HG03439 (cell line): ENCODE results near the gene PUS10.
"Not testable (repeated sequence)": the region's sequence is repeated elsewhere in the genome, so short reads cannot be mapped to it uniquely, and the experiment has no call there.

Source experiments
- ATAC-seq: cut with Tn5 transposase; IDR thresholded peaks from one replicate; pipeline ENCODE4 v1.9.1; 2021; ENCODE audit warnings: mild to moderate bottlenecking, moderate library complexity; ENCODE audit not compliant: unreplicated experiment

The PUS10 gene

DNA sequence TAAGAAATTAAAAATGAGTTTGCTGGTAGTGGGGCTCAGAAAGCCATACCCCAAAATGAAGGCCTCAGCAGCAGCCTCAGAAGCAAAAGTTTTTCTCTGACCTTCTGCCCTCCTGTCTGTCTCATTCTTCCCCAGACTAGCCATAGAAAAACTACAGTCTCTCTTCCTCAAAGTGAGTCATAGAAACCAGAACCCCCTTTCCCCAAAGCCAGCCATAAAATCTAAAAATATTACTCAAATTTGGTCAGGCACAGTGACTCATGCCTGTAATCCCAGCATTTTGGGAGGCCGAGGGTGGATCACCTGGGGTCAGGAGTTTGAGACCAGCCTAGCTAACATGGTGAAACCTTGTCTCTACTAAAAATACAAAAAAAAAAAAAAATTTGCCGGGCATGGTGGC lies 5.8 kb downstream of the PUS10 start:
- ATAC-seq: not testable (repeated sequence)

DNA sequence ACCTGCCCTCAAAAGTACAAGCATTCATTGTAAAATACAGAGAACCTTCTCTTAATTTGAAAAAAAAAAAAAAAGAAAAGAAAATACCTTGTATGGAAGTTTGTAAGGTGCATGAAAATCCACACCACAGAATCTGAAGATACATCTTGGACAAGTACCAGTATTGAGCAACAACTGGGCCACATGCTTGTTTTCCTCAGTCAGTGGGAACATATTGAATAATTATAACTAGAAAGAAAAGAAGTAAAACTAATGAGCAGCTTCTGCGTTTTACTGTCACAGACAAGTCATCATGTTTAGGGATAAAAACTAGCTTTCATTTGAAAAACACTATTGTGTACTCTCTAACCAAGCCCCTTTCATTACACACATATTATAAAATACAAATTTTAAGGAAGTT lies 6.4 kb downstream of the PUS10 start:
- ATAC-seq: no peak

DNA sequence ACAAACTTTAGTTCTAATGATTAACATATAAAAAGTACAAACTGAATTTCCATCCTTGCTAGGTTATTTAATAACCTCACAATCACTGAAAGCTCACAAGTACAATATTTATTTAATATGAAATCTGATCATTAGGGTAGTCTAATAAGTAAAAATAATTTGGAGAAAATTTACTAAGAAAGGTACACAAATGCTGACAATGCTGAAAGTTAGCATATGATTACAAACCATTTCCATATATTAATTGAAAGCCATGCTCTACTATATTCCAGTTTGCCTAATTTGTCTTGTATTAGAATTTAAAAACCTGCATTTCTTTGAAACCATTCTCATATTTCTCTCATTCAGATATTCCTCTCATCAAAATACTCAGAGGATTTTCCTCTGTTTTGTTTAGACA lies 8.7 kb downstream of the PUS10 start:
- ATAC-seq: no peak

DNA sequence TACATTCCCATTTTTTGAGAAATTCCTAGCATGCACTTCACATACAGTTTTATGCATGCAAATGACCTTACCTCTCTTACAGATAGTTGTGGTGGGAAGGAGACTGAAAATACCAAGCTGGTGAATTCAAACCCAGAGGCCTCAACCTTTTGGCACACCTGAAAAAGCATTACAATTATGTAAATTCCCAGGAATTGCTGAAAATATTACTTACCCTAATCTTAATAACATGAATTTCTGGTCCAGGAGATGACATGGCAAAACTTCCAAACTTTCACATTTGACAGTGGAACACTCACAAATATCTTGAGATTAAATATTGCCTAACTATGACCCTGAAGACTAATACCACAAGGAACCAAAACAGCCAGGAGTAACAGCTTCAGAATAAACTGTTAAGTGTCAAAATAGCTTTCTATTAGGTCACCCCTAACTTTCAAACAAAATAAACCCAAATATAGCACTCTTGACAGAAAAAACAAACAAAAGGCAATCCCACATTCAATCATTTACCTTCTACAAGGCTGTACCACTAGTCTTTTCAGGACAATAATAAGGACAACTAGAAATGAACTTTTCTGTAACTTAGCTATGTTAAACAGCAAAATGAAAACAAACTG lies 11.5 kb downstream of the PUS10 start:
- no peak for ATAC-seq

DNA sequence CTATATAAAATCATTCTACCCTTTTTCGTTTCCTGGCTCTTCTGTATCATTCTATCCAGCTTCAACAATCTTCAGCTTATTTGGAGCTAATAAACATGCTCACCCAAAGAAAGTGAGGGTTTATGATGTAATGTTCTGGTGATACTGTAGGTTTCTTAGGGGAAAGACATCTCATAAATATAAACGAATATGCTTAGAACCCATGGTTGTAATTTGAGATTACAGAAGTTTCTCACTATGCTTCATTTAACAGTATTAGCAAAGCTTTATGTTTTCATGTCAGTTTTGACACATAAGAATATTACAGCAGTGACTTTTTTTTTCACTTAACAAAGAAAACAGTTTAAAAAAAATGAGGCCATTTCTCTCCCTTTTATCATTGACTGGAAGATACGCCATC lies 12.3 kb downstream of the PUS10 start:
- no peak for ATAC-seq

DNA sequence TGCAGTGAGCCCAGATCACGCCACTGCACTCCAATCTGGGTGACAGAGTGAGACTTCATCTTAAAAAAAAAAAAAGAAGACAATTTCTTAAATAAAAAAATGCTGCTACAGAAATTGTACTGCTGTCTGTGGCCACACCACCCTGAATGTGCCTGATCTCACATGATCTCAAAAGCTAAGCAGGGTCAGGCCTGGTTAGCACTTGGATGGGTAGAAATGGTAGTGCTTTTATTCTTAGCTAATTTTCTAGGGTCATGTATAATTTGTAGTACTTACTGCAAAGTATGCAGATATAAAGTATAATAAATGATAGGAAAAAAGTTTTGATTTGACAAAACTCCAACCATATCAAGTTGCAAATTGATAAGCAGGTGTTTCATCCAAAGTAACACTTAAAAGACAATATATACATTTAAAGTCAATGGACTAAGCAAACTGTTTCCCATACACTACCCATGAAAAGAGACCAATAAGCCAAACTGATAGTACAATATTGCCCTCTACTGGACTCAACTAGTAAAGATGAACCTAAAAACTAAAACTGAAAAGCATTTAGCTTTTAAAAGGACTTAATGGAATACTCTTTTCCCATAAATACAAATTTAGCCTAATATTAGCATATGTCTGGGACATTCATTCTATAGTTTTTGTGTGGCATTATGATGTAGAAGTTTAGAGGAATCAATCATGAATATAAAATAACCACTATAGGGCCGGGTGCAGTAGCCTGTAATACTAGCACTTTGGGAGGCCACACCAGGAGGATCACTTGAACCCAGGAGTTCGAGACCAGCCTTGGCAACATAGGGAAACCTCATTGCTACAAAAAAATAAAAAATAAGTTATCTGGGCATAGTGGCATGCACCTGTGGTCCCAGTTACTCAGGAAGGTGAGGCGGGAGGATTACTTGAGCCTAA lies 19.2 kb downstream of the PUS10 start:
- no peak for ATAC-seq

DNA sequence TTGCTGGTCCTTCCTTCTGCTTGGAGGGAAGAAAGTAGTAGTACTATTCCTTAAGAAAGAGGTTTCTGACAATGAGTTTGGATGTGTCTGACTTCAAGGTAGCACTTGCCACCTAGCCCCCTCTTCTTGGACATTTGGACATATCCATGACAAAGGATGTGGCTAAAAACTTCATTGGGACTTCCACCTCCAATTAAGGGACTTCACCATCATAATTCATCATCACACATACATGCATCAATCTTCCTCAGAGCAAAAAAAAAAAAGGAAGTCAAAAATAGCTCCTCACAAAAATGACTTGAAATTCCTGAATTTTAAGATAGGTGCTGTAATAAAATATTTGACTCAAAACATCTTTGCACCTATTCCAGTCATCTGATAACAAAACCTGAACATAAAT lies 23.9 kb downstream of the PUS10 start:
- ATAC-seq: no peak

DNA sequence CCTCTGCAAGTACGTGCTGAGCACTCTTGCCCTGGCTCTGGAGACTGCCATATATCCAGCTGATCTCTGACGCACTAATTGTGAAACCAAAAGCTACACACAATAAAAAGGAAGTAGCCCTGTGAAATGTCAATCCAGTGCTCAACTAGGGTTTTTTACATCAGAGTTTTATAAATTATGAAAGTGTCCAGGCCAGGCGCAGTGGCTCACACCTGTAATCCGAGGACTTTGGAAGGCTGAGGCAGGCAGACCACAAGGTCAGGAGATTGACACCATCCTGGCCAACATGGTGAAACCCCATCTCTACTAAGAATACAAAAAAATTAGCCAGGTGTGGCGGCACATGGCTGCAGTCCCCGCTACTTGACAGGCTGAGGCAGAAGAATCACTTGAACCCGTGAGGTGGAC lies 25.1 kb downstream of the PUS10 start:
- ATAC-seq: peak; percentile 98

DNA sequence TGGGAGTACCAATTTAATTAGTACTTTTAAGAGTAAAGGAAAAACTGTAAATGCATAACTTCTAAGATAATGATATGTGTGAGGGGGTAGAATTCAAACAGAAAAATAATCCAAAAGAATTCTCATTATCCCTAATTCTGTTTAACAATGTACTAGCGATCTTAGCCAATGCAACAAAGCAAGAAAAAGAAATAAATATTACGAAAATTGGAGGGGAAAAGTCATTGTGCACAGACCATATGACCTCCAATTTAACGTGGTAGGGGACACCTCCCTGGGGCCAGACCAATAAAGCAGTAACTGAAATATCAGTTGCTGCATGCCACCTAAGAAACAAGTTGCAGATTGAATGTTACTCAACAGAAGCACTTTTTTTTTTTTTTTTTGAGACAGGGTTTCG lies 26.4 kb downstream of the PUS10 start:
- ATAC-seq: no peak

DNA sequence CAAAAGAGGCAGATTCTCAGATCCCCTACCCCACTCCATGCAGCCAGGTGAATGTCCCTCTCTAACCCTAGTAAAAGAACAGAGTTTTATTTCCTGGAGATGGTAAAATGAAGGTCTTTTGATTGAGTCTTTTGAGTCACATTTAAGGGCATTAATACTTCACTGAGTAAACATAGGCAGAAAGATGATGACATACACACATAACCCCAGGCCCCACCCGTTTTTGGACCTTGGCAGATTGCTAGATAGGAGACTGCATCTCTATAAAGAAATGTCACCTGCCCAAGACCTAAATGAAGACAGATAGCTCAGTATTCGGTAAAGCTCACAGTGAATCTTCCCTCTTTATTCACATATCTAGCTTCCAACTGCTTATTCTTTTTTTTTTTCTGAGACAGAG lies 28.8 kb downstream of the PUS10 start:
- no peak for ATAC-seq

DNA sequence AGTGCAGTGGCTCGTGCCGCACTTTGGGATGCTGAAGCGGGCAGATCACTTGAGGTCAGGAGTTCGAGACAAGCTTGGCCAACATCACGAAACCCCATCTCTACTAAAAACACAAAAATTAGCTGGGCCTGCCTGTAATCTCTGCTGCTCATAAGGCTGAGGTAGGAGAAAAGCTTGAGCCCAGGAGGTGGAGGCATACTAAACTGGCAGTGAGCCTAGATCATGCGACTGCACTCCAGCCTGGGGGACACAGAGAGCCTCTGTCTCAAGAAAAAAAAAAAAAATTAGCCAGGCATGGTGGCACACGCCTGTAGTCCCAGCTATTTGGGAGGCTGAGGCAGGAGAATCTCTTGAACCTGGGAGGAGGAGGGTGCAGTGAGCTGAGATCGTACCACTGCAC lies 30.4 kb downstream of the PUS10 start:
- not testable (repeated sequence) for ATAC-seq

DNA sequence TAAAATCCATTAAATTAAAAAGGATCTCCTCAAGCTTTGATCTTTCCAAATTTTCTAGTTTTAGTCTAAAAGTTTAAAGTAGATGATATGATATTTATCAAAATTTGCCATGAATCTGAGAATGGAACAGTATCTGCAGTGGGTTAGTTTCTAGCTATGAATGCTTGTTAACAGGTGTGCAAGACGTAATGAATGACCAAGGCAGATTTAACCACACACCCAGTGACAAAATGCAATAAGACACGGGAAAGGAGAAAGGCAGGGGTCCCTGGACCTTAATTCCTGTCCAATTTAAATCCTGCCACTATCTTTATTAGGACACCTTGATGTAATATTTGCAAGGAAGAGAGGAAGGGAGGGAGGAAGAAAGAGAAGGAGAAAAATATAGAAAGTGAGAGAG lies 31.0 kb downstream of the PUS10 start:
- no peak for ATAC-seq

DNA sequence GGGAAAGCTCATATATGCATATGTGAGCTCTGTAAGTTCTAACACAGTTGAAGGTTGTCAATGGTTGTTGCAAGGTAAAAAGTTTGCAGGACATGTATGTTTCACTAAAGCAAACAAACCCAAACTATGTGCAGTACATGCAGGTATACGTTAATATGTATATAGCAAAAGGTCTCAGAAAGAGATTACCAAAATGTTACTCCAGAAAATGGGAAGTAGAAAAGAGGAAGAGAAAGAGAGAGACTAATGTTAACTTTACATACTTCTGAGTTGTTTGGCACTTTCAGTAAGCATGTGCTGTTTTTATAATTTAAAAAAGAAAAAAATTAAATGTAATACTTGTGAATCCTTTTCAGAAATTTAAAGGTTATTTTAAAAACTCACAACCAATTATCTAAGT lies 33.3 kb downstream of the PUS10 start:
- no peak for ATAC-seq

DNA sequence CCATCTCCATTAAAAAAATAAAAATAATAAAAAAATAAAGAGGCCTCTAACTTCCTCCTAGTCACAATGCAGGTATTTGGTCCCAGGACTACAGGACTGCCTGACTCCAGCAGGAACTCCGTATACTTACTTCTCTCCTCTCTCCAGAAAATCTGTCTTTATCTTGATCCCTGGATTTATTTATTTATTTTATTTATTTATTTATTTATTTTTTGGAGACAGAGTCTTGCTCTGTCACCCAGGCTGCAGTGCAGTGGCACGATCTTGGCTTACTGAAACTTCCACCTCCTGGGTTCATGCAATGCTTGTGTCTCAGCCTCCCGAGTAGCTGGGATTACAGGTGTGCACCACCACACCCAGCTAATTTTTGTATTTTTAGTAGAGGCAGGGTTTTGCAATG lies 36.0 kb downstream of the PUS10 start:
- not testable (repeated sequence) for ATAC-seq

DNA sequence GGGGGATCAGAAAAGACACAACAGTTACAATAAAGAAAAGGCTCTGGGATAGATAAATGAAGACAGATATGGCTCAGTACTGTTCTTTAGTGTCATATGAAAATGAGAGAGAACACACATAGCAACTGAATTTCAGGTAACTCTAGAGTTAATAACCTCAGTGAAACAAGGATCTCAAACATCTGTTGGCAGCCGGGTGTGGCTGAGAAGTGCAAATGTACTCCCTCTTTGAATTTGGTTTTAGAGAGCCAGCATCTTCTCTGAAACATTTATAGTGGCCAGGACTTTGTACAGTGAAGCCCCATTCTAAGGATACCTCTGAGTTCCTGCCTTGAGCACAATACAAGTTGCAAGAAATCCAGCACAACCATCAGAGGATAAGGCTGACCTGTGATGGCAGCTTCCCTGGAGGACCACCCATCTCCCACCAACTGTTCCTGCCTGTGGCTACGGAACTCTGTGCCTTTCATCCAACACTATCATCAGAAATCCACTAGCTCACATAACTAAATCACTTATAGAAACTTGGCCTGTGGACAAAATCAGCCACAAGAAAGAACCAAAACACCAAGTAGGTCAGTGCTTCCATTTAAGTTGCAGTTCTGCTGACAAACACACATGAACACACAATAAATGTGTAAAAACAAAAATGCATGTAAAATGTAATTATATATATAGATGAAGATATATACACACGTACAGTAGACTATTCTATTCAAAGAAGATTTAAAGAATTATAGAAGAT lies 37.8 kb downstream of the PUS10 start:
- ATAC-seq: no peak

DNA sequence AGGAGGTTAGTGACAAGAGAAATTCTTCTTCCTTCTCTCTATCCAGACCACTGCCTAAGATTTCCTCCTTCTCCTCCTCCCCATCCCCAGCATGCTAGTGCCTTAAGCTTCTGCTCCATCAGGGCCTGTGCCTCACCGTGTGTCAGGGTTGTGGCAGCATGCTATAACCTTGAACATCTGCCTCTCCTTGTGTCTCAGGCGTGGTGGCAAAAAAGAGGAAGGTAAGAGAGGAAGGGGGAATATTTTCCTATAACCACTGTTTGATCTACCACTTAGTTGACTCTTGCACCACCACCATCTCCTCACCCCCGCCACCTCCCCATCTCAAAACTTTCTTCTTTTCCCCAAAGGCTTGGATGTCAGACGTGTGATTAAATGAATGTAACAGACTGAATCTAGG lies 38.8 kb downstream of the PUS10 start:
- ATAC-seq: no peak

DNA sequence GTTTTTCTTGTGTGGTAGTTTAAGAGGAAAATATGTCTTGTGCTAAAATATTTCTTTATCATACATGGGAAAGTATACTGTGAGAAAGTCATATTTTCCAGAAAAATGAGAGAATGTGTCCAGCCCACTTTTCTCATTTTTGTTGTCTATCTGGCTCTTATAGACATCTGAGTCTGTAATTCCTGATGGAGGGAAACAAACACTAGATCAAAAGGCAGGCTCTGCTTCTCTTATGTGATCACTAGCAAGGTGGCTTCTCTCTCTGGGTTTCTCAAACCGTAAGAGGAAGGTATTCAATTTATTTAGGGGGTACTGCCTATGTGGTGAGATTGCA lies 40.5 kb downstream of the PUS10 start:
- ATAC-seq: no peak

DNA sequence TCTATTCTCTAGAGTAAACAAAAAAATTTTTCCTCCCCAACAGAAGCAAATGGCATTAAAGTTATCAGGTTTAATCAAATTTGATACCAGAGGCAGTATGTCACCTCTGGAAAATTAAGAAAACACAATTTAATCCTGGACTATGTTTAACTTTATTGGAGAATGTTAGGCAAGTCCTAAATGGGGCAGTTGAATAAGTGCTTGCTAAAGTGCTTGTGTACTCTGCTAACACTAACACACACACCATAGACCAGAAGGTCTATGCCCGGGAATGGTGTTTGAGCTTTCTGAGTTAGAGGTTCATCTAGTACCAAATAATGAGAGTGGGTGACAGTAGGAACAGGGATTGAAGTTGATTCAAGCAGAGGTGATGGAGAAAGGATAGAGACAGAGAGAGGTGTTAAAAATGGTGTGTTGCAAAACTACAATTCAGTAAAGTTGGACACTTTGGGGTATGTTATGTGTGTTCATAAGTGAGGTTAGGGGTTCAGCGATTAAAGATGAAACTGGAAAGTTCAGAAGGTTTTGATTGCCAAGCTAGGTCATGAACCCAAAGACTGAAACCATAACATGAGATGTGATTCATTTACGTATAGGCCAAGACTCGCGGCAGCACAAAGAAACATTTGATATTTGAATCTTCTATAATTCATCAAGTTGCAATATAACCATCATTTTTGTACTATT lies 41.0 kb downstream of the PUS10 start:
- no peak for ATAC-seq

DNA sequence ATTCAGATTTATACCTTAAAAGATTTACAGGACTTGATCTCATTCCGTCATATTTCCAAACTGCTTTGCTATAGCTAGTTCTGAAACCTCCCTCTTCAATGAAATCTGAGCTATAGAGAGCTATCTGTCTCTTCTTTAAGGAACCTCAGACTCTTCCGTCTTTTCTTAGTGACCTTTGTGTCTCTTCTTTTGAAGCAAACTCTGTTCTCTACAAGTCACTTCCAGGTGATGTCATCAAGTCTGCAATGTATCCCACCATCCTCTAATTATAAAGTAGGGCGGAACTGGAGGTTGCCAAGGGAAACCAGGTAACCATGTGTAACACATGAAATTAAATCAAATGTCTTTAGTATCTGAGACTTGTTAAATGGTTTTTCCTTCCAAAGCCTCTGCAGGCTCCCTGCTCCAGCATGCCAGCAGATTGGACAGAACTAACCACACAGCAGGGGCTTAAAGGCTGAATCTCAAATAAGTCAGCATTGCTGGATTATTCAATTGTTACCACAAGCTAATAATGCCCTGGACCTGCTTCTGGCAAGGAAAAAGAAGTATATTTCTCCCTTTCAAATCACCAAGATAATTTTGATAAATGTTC lies 41.7 kb downstream of the PUS10 start:
- no peak for ATAC-seq

DNA sequence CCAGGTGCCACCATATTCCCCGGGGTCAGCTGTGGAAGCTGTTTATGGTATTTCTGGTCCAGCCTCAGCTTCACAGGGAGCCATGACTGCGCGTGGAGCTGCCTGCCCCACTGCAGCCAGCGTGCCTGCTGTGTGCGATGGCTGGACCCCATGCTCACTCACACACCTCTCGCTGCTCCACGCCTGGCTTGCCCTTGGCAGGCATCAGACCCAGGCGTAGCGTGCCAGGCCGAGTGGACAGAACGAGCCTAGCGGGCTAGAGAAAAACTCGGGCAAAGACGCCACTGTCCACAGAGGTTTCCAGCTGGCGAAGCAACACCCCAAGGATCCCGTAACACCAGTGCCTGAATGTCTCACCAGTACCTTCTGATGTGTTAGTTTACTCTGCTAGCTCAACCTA lies 43.4 kb downstream of the PUS10 start:
- no peak for ATAC-seq

DNA sequence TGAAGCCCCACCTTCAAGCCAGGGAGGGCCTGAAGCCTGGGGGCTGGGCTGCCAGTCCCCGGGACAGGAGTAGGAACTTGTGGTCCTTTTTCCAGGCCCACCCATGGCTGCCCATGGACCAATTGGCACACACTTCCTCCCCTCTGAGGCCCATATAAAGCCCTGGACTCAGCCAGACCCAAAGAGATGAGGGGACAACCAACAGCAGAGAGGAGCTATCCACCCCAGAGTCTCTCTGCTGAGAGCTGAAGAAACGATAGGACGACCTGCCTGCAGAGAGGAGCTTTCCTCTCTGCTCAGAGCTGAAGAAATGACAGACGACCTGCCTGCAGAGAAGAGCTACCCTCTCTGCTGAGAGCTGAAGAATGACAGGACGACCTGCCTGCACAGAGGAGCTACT lies 44.4 kb downstream of the PUS10 start:
- no peak for ATAC-seq
